Dendritic cell treated with granulocyte-macrophage colony-stimulating factor and Interleukin-4, amounts not matched to agents 40 ng/mL and 50 ng/mL, for 4 days (primary cell): ENCODE results near the gene ABTB2.
"Not testable (repeated sequence)": the region's sequence is repeated elsewhere in the genome, so short reads cannot be mapped to it uniquely, and the experiment has no call there.

ENCODE experiments used
- H3K27ac Mint-ChIP-seq: one replicate; pipeline ENCODE4 v1.8.0; 2022; ENCODE audit warnings: mild to moderate bottlenecking, mixed read lengths
- H3K27me3 Mint-ChIP-seq: one replicate; pipeline ENCODE4 v1.8.0; 2022; ENCODE audit warnings: mild to moderate bottlenecking, mixed read lengths
- H3K36me3 Mint-ChIP-seq: one replicate; pipeline ENCODE4 v1.8.0; 2022; ENCODE audit warnings: low read depth, mixed read lengths
- H3K4me1 Mint-ChIP-seq: one replicate; pipeline ENCODE4 v1.8.0; 2022; ENCODE audit warnings: low read depth, mixed read lengths
- H3K4me3 Mint-ChIP-seq: one replicate; pipeline ENCODE4 v1.8.0; 2022; ENCODE audit warnings: mild to moderate bottlenecking, moderate library complexity, mixed read lengths
- H3K9me3 Mint-ChIP-seq: one replicate; pipeline ENCODE4 v1.8.0; 2022; ENCODE audit warnings: mixed read lengths
- intact Hi-C: fragments of 100-400 bp; cut with micrococcal nuclease; formaldehyde crosslinking; loops from one replicate; pipeline ENCODE4 v1.15.0; 2022

Gene ABTB2

GRCh38 chr11:34259087-34259486 lies 98.7 kb downstream of the ABTB2 start:
- Mint-ChIP-seq H3K27me3 (no peaks in the 10 kb centered on the region), H3K4me3 (no peak overlapping the region), H3K4me1 (peaks cover 2% of the 10 kb centered on the region), H3K27ac (no peak overlapping the region), H3K9me3 (no peaks in the 10 kb centered on the region), H3K36me3 (no peaks in the 10 kb centered on the region)
- intact Hi-C loops, result loop anchor here (10.0 kb wide), 1 partner anchor 96 kb away; the partner anchor contains the start of gene ABTB2

- intact Hi-C loops, result loop anchor here (10.0 kb wide), 1 partner anchor 98 kb away; the partner anchor contains the start of gene ABTB2
- H3K27me3 Mint-ChIP-seq, result no peaks in the 10 kb centered on the region
- peaks cover 18% of the 10 kb centered on the region for H3K4me1 Mint-ChIP-seq
- no peaks in the 10 kb centered on the region for H3K9me3 Mint-ChIP-seq
- H3K27ac Mint-ChIP-seq, result no peak overlapping the region
- no peaks in the 10 kb centered on the region for H3K36me3 Mint-ChIP-seq
- no peak overlapping the region for H3K4me3 Mint-ChIP-seq
These were observed 101.2 kb downstream of the ABTB2 start for GRCh38 chr11:34256626-34257025.

DNA sequence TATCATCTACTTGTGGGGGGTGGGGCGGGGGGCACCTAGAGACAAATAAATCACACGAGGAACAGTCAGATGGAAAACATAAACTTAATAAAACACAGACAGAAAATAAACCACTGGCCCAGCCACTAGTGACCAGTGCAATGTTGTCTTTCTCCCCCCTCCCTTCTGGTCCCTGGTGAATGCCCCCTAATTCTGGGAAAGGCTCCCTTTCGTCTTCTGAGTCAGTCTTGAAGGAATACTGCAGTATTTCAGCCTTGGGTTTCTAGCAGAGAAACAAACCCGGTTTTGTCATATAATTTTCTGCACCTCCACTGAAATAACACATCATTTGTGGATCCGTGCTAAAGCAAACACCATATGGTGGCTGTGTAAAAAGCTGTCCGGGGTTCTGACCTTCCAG lies 101.7 kb downstream of the ABTB2 start:
- intact Hi-C loops, result loop anchor here (10.0 kb wide), 1 partner anchor 99 kb away; the partner anchor contains the start of gene ABTB2
- H3K4me3 Mint-ChIP-seq, result no peak overlapping the region
- no peaks in the 10 kb centered on the region for H3K36me3 Mint-ChIP-seq
- no peaks in the 10 kb centered on the region for H3K9me3 Mint-ChIP-seq
- no peaks in the 10 kb centered on the region for H3K27me3 Mint-ChIP-seq
- peaks cover 23% of the 10 kb centered on the region for H3K4me1 Mint-ChIP-seq
- no peak overlapping the region for H3K27ac Mint-ChIP-seq

GRCh38 chr11:34255101-34255500 lies 102.7 kb downstream of the ABTB2 start:
- Mint-ChIP-seq H3K27ac (no peak overlapping the region), H3K9me3 (no peaks in the 10 kb centered on the region), H3K4me3 (no peak overlapping the region), H3K36me3 (no peaks in the 10 kb centered on the region), H3K4me1 (peaks cover 34% of the 10 kb centered on the region), H3K27me3 (no peaks in the 10 kb centered on the region)
- intact Hi-C loops, result loop anchor here (10.0 kb wide), 1 partner anchor 100 kb away; the partner anchor contains the start of gene ABTB2

GRCh38 chr11:34254011-34254410 lies 103.8 kb downstream of the ABTB2 start:
- H3K27me3 Mint-ChIP-seq, result no peaks in the 10 kb centered on the region
- H3K27ac Mint-ChIP-seq, result no peak overlapping the region
- intact Hi-C loops, result loop anchor here (10.0 kb wide), 1 partner anchor 101 kb away; the partner anchor contains the start of gene ABTB2
- H3K36me3 Mint-ChIP-seq, result no peaks in the 10 kb centered on the region
- no peak overlapping the region for H3K4me3 Mint-ChIP-seq
- peaks cover 38% of the 10 kb centered on the region for H3K4me1 Mint-ChIP-seq
- H3K9me3 Mint-ChIP-seq, result no peaks in the 10 kb centered on the region

DNA sequence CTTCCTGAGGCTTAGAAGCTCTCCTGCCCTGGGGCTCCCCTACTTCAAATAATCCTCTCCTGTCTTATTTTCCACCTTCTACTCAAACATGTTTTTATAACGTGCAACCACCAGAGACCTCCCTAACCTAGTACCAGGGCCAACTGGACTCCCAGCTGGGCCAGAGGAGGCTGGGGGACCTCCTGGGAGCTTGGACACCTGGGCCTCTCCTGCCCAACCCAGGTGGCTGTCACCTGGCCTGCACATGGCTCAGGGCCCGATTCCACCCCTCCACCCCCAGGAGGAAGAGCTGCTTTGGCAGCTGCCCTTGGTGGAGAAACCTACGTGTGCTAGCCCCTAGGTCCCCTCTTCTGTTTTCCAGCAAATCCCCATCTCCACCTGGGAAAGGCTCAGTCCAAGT lies 105.2 kb downstream of the ABTB2 start:
- H3K4me1 Mint-ChIP-seq, result peaks cover 38% of the 10 kb centered on the region
- no peak overlapping the region for H3K4me3 Mint-ChIP-seq
- H3K27ac Mint-ChIP-seq, result peak overlapping the region; percentile 55
- intact Hi-C loops, result loop anchor here (10.0 kb wide), 1 partner anchor 102 kb away; the partner anchor contains the start of gene ABTB2
- H3K9me3 Mint-ChIP-seq, result no peaks in the 10 kb centered on the region
- H3K27me3 Mint-ChIP-seq, result no peaks in the 10 kb centered on the region
- H3K36me3 Mint-ChIP-seq, result no peaks in the 10 kb centered on the region

GRCh38 chr11:34252015-34252414 lies 105.8 kb downstream of the ABTB2 start:
- H3K27me3 Mint-ChIP-seq, result no peaks in the 10 kb centered on the region
- no peaks in the 10 kb centered on the region for H3K9me3 Mint-ChIP-seq
- intact Hi-C loops, result loop anchor here (10.0 kb wide), 1 partner anchor 103 kb away; the partner anchor contains the start of gene ABTB2
- H3K4me3 Mint-ChIP-seq, result no peak overlapping the region
- no peaks in the 10 kb centered on the region for H3K36me3 Mint-ChIP-seq
- peaks cover 38% of the 10 kb centered on the region for H3K4me1 Mint-ChIP-seq
- H3K27ac Mint-ChIP-seq, result peak overlapping the region; percentile 55

- Mint-ChIP-seq H3K4me1 (peaks cover 38% of the 10 kb centered on the region), H3K9me3 (no peaks in the 10 kb centered on the region), H3K27ac (peak overlapping the region; percentile 55), H3K36me3 (no peaks in the 10 kb centered on the region), H3K4me3 (peak overlapping the region; percentile 20), H3K27me3 (no peaks in the 10 kb centered on the region)
- intact Hi-C loops, result loop anchor here (10.0 kb wide), 1 partner anchor 103 kb away; the partner anchor contains the start of gene ABTB2
These were observed 106.2 kb downstream of the ABTB2 start for GRCh38 chr11:34251589-34251980.

DNA sequence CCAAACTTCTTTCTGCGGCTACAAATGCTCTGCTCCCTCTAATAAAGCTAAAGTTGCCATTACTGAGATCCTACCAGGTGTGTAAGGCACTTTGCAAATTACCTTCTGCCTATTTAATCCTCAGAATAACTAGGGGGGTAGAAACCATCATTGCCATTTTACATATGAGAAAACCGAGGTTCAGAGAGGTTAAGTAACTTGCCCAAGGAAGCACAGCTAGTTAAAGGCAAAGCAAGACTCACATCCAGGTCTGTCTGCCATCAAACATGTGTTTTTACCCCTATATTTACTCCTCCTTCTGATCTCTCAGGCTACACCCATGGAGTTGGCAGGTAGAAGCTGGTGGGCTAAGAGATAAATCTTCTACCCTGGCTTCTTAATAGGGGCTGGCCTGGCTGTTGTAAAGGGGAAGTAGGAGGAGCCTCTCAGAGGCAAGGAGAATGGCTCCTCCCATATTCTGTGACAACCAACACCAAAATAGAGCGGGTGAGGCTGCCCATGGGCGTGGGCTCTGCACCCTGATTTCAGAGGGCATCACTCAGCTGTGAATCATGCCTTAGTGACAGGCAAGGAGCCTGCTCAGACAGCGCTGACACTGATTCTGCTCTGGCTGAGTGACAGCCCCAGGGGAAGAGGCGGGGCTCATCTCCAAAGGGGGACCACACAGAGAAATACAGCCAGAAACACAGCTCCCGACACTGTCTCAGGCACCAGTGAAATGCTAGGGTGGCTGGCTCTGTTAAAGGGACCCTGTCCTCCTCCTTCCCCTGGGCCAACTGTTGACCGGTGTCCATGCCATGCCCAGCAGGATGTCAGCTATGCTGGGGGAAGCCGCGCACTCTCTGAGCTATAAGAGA lies 106.8 kb downstream of the ABTB2 start:
- H3K4me1 Mint-ChIP-seq, result peaks cover 38% of the 10 kb centered on the region

DNA sequence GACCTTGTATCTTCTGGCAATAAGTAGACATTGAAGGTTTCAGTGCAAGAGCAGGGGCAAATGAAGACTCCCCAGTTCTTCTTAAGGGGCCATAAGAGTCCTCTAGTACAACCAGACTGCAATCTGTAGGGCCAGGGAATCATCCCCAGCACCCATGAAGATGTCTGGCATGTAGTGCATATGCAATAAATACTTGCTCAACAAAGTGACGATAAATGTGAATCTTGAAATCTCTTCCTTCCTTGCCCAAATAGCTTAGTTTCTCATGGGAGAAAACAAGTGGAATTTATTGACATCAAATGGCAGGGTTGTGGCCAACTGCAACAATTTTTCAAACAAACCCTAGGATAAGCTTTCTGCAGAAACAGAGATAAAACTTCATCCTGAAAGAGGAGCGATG lies 107.6 kb downstream of the ABTB2 start:
- H3K9me3 Mint-ChIP-seq, result no peaks in the 10 kb centered on the region
- peak overlapping the region; percentile 57 for H3K27ac Mint-ChIP-seq
- H3K36me3 Mint-ChIP-seq, result no peaks in the 10 kb centered on the region
- H3K4me1 Mint-ChIP-seq, result peaks cover 38% of the 10 kb centered on the region
- H3K27me3 Mint-ChIP-seq, result no peaks in the 10 kb centered on the region
- H3K4me3 Mint-ChIP-seq, result no peak overlapping the region
- intact Hi-C loops, result loop anchor here (10.0 kb wide), 1 partner anchor 105 kb away; the partner anchor contains the start of gene ABTB2

More for the DNA sequence above, 106.8 kb downstream of the ABTB2 start:
- Mint-ChIP-seq H3K27ac (peak overlapping the region; percentile 55), H3K36me3 (no peaks in the 10 kb centered on the region), H3K27me3 (no peaks in the 10 kb centered on the region), H3K4me3 (peak overlapping the region; percentile 20), H3K9me3 (no peaks in the 10 kb centered on the region)
- intact Hi-C loops, result loop anchor here (10.0 kb wide), 1 partner anchor 104 kb away; the partner anchor contains the start of gene ABTB2

- H3K27me3 Mint-ChIP-seq, result no peaks in the 10 kb centered on the region
- no peak overlapping the region for H3K4me3 Mint-ChIP-seq
- intact Hi-C loops, result no loop called here
- H3K9me3 Mint-ChIP-seq, result no peaks in the 10 kb centered on the region
- no peaks in the 10 kb centered on the region for H3K36me3 Mint-ChIP-seq
- H3K27ac Mint-ChIP-seq, result peak overlapping the region; percentile 57
- peaks cover 38% of the 10 kb centered on the region for H3K4me1 Mint-ChIP-seq
These were observed 108.4 kb downstream of the ABTB2 start for GRCh38 chr11:34249439-34249838.

DNA sequence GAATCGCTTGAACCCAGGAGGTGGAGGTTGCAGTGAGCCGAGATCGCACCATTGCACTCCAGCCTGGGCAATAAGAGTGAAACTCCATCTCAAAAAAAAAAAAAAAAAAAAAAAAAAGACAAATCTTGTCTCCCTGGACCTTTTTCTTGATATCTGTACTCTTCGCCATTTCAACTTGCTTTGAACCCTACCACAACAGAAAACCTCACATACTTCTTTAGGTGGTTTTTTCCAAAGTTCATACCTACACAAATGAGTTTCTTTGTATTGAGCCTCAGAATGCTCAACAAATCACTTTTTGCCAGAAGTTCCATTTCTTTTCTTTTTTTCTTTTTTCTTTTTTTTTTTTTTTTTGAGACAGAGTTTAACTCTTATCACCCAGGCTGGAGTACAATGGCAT lies 111.3 kb downstream of the ABTB2 start:
- H3K4me3 Mint-ChIP-seq, H3K9me3 Mint-ChIP-seq, H3K27me3 Mint-ChIP-seq, H3K27ac Mint-ChIP-seq, H3K36me3 Mint-ChIP-seq, intact Hi-C loops: not testable (repeated sequence)
- H3K4me1 Mint-ChIP-seq, result peaks cover 38% of the 10 kb centered on the region

GRCh38 chr11:34245041-34245440 lies 112.8 kb downstream of the ABTB2 start:
- no peaks in the 10 kb centered on the region for H3K9me3 Mint-ChIP-seq
- peaks cover 23% of the 10 kb centered on the region for H3K4me1 Mint-ChIP-seq
- intact Hi-C loops, result no loop called here
- no peaks in the 10 kb centered on the region for H3K36me3 Mint-ChIP-seq
- no peak overlapping the region for H3K27ac Mint-ChIP-seq
- no peaks in the 10 kb centered on the region for H3K27me3 Mint-ChIP-seq
- no peak overlapping the region for H3K4me3 Mint-ChIP-seq
